GM15510 (cell line): ENCODE measurements around the gene GOLGA2.

Experiments used
- POLR2A ChIP-seq: IDR thresholded peaks from 3 replicates; pipeline ENCODE4 v1.6.1; 2011; ENCODE audit warnings: borderline replicate concordance; ENCODE audit not compliant: insufficient read length; ENCODE audit errors: extremely low read depth

Gene GOLGA2

DNA sequence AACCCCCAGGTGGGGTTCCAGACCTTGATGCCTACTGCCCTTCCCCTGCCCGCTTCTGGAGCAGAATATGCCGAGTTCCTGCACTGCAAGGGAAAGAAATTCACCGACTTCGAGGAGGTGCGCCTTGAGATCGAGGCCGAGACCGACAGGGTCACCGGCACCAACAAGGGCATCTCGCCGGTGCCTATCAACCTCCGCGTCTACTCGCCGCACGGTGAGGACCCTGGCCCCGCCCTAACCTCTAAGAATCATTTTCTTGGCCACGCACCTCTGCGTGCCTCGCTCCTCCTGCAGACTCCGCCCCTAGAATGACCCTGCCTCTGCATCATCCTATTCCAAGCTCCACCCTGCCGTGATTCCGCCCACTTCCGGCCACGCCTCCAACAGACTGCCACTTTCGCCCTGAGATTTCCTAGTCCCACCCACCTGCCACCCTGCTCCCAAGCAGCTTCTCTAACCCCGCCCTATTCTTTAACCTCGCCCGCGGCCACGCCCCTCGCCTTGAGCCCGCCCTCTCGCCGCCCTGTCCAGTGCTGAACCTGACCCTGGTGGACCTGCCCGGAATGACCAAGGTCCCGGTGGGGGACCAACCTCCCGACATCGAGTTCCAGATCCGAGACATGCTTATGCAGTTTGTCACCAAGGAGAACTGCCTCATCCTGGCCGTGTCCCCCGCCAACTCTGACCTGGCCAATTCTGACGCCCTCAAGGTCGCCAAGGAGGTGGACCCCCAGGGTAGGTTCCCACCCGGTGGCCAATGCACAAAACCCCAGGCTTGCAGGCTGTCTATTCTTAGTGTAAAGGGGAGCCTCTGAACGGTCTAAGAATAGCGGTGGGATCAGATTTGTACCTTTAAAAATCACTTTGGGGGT, 57.1 kb downstream of the GOLGA2 start:
- TF ChIP-seq POLR2A: peak; percentile 37

DNA sequence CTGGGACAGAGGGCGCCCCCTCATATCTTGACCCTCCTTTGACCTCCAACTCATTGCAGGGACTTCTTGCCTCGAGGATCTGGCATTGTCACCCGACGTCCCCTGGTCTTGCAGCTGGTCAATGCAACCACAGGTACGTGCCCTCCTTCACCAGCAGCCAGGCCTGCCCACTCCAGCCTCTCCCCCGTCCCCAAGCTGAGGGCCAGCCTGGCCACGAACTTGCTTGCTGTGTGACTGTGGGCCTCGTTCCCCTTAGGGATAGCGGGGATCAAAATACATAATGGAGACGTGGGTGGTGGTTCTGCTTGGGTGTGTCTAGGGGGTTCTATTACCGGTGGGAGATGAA, 57.7 kb downstream of the GOLGA2 start:
- TF ChIP-seq POLR2A: no peak

- TF ChIP-seq POLR2A: no peak
Measured at GRCh38 chr9:128216781-128217553, 58.8 kb downstream of the GOLGA2 start.

GRCh38 chr9:128215491-128216409, 60.1 kb downstream of the GOLGA2 start:
- no peak for TF ChIP-seq POLR2A

- TF ChIP-seq POLR2A: no peak
Measured at GRCh38 chr9:128214571-128215490, 61.0 kb downstream of the GOLGA2 start.

DNA sequence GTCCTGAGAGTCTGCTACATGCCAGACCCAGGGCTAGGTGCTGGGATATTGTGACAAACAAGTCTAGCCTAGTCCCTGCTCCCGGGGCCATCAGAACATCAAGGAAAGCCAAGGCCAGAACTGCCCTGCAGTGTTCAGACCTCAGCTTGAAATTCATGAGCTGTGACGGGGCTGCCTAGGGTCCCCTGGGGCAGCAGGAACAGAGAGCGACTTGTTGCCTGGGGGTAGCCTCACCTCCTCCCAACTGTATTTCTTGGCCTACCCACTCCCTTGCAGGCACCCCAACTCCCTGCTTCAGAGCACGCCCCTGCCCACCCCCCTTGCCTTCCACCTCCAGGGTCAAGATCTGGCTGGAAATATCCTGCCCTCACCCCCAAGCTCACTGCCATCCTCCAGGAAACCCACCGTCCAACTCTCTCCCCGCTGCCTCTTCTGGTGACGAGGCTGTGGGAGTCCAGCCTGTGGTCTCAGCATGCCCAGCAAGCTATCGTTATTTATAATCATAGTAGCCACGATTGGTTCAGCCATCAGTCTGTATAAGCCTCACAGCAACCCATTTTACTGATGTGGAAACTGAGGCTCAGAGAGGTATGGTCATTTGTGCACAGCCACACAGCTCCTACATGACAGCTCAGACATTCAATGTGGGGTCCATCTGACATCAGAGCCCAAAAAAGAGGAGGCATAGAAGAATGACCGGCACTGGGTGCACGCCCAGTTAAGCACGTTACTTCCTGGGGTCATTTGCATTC, 61.9 kb downstream of the GOLGA2 start:
- TF ChIP-seq POLR2A: no peak

- TF ChIP-seq POLR2A: no peak
Measured at GRCh38 chr9:128211981-128212281, 63.9 kb downstream of the GOLGA2 start.

GRCh38 chr9:128211186-128211980, 64.4 kb downstream of the GOLGA2 start:
- no peak for TF ChIP-seq POLR2A

GRCh38 chr9:128208946-128209669, 66.7 kb downstream of the GOLGA2 start:
- no peak for TF ChIP-seq POLR2A

DNA sequence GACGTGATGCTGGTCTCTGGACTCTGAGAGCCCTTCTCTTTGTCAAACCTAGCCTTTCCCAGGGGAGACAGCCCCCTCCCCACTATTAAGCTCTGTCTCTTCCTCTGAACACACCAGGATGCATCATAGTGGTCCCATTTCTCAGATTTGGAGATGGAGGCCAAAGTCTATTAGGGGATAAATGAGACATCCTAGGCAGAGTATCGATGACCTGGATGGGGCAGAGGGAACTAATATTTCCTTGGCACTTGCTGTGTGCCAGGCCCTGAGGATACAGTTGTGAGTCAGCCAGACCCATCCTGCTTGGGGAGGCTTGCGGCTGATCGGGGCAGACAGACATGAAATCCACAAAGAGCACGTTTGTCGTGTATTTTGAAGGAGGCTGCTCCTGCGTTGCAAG, 67.4 kb downstream of the GOLGA2 start:
- no peak for TF ChIP-seq POLR2A

DNA sequence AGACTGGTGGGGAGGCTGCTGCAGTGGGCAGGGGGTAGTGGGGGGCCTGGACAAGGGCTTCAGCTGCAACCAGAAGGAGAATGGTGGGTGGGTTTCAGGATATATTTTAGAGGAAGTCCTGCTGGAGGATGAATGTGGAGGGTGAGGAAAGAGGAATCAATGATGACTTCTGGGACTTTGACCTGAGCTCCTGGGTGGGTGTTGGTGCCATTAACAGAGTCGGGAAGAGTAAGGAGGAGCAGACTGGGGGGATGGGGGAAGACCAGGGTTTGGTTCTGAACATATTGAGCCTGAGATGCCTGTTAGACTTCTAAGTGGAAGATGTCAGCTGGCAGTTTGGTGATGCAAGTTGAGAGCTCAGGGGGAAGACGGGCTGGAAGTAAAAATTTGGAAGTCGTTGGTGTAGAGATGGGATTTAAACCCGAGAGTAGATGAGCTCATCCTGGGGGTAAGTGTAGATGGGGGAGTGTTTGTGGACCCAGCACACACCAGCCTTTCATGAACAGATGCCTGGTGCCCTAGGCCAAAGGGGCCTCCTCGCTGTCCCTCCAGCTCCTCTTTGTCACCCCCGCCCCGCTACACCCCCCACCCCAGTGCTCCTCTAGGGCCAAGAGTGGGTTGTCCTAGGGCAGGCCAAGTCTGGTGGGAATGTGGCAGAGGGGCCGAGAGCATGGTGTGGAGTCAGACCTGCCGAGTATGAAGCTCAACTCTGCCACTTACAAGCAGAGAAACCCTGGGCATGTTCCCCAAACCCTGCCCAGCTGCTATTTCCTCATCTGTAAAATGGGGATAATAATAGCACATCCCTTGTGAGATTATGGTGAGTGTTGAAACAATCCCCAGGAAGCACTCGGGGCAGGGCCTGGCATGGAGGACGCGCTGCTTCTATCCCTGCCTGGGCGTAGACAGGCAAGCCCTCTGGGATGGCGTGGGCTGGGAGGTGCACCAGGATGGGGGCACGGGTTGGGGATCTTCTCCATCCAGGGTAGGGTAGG, 68.6 kb downstream of the GOLGA2 start:
- TF ChIP-seq POLR2A: no peak
